Stimulated activated naive B cell treated with anti-CD40 and anti-IgM and Interleukin-4, amounts not matched to agents 10 μg/mL and 1 μg/mL and 100 μg/mL, for 72 hours (primary cell): Measurements from ENCODE around the gene SYNGR4.

ENCODE experiments used
- ATAC-seq, 2 donors: fragments of 150-1000 bp; cut with Tn5 transposase; replicated peaks; 2 replicates each; pipeline ENCODE4 v1.10.0; 2021; ENCODE audit warnings: moderate library complexity in 1 of 2
- DNase-seq: peaks from one replicate; pipeline ENCODE4 v3.0.0; 2021
- H3K27ac Mint-ChIP-seq: one replicate; pipeline ENCODE4 v1.8.0; 2022; ENCODE audit warnings: mild to moderate bottlenecking, mixed read lengths
- H3K27me3 Mint-ChIP-seq, 2 donors: one replicate each; pipeline ENCODE4 v1.8.0; 2022; ENCODE audit warnings: mixed read lengths in 2 of 2
- H3K36me3 Mint-ChIP-seq, 2 donors: one replicate each; pipeline ENCODE4 v1.8.0; 2022; ENCODE audit warnings: mixed read lengths in 2 of 2, mild to moderate bottlenecking in 1 of 2
- H3K4me1 Mint-ChIP-seq, 2 donors: one replicate each; pipeline ENCODE4 v1.8.0; 2022; ENCODE audit warnings: mixed read lengths in 2 of 2, mild to moderate bottlenecking in 1 of 2
- H3K4me3 Mint-ChIP-seq, 2 donors: one replicate each; pipeline ENCODE4 v1.8.0; 2022; ENCODE audit warnings: mild to moderate bottlenecking in 2 of 2, mixed read lengths in 2 of 2, moderate library complexity in 1 of 2
- H3K9me3 Mint-ChIP-seq, 2 donors: one replicate each; pipeline ENCODE4 v1.8.0; 2022; ENCODE audit warnings: mixed read lengths in 2 of 2, mild to moderate bottlenecking in 1 of 2

SYNGR4 gene

GRCh38 chr19:48332662-48333466 is 31.3 kb upstream of the SYNGR4 start:
- Mint-ChIP-seq H3K27ac (peak overlapping the region; percentile 95), H3K27me3 (no peaks in the 10 kb centered on the region), H3K4me1 (peaks cover 44 to 65% of the 10 kb centered on the region in 2 donors), H3K9me3 (no peaks in the 10 kb centered on the region), H3K4me3 (peak overlapping the region; percentile 91 to 92), H3K36me3 (peaks cover 21 to 31% of the 10 kb centered on the region in 2 donors)
- ATAC-seq (peak; percentile 73 to 75), DNase-seq (peak; percentile 93)

- peak overlapping the region; percentile 91 to 92 for H3K4me3 Mint-ChIP-seq
- DNase-seq = peak; percentile 91
- peak; percentile 77 to 78 for ATAC-seq
- H3K27ac Mint-ChIP-seq = peak overlapping the region; percentile 95
- peaks cover 42 to 59% of the 10 kb centered on the region in 2 donors for H3K4me1 Mint-ChIP-seq
- peaks cover 20 to 26% of the 10 kb centered on the region in 2 donors for H3K36me3 Mint-ChIP-seq
- H3K9me3 Mint-ChIP-seq = no peaks in the 10 kb centered on the region
- H3K27me3 Mint-ChIP-seq = no peaks in the 10 kb centered on the region
Measured at GRCh38 chr19:48333467-48334384, 30.4 kb upstream of the SYNGR4 start.

- no peaks in the 10 kb centered on the region for H3K9me3 Mint-ChIP-seq
- ATAC-seq = no peak
- no peak for DNase-seq
- H3K27me3 Mint-ChIP-seq = no peaks in the 10 kb centered on the region
- H3K36me3 Mint-ChIP-seq = peaks cover 5% of the 10 kb centered on the region in 2 donors
- peaks cover 8 to 15% of the 10 kb centered on the region in 2 donors for H3K4me1 Mint-ChIP-seq
- no peak overlapping the region for H3K4me3 Mint-ChIP-seq
- no peak overlapping the region for H3K27ac Mint-ChIP-seq
Measured at GRCh38 chr19:48338253-48338755, 25.9 kb upstream of the SYNGR4 start.

- no peak overlapping the region for H3K4me3 Mint-ChIP-seq
Measured at GRCh38 chr19:48338802-48339503, 25.2 kb upstream of the SYNGR4 start.

GRCh38 chr19:48340995-48341394 is 23.2 kb upstream of the SYNGR4 start:
- ATAC-seq (no peak), DNase-seq (no peak)
- H3K27ac Mint-ChIP-seq = no peak overlapping the region
- H3K4me3 Mint-ChIP-seq = no peak overlapping the region
- H3K27me3 Mint-ChIP-seq = no peaks in the 10 kb centered on the region
- peaks cover 11 to 12% of the 10 kb centered on the region in 2 donors for H3K36me3 Mint-ChIP-seq
- H3K4me1 Mint-ChIP-seq = no peaks in the 10 kb centered on the region
- no peaks in the 10 kb centered on the region for H3K9me3 Mint-ChIP-seq

More at GRCh38 chr19:48338802-48339503, 25.2 kb upstream of the SYNGR4 start:
- Mint-ChIP-seq H3K9me3 (no peaks in the 10 kb centered on the region), H3K27me3 (no peaks in the 10 kb centered on the region), H3K36me3 (peaks cover 5 to 9% of the 10 kb centered on the region in 2 donors), H3K4me1 (peaks cover 5 to 9% of the 10 kb centered on the region in 2 donors), H3K27ac (no peak overlapping the region)
- no peak for ATAC-seq
- no peak for DNase-seq

- Mint-ChIP-seq H3K4me1 (no peaks in the 10 kb centered on the region), H3K27me3 (no peaks in the 10 kb centered on the region), H3K4me3 (no peak overlapping the region), H3K27ac (no peak overlapping the region), H3K36me3 (peaks cover 11 to 12% of the 10 kb centered on the region in 2 donors), H3K9me3 (no peaks in the 10 kb centered on the region)
- ATAC-seq (no peak), DNase-seq (no peak)
Measured at GRCh38 chr19:48341515-48342413, 22.4 kb upstream of the SYNGR4 start.

- no peaks in the 10 kb centered on the region for H3K9me3 Mint-ChIP-seq
- no peak for DNase-seq
Measured at GRCh38 chr19:48342414-48342738, 21.8 kb upstream of the SYNGR4 start.

GRCh38 chr19:48342841-48343540 is 21.2 kb upstream of the SYNGR4 start:
- Mint-ChIP-seq H3K4me1 (no peaks in the 10 kb centered on the region), H3K27ac (peak overlapping the region; percentile 31), H3K27me3 (no peaks in the 10 kb centered on the region), H3K36me3 (peaks cover 10 to 12% of the 10 kb centered on the region in 2 donors), H3K9me3 (no peaks in the 10 kb centered on the region), H3K4me3 (no peak overlapping the region)
- no peak for DNase-seq
- ATAC-seq = no peak

More at GRCh38 chr19:48342414-48342738, 21.8 kb upstream of the SYNGR4 start:
- H3K36me3 Mint-ChIP-seq = peaks cover 11 to 12% of the 10 kb centered on the region in 2 donors
- no peak overlapping the region for H3K4me3 Mint-ChIP-seq
- no peak for ATAC-seq
- no peak overlapping the region for H3K27ac Mint-ChIP-seq
- no peaks in the 10 kb centered on the region for H3K27me3 Mint-ChIP-seq
- no peaks in the 10 kb centered on the region for H3K4me1 Mint-ChIP-seq

GRCh38 chr19:48344892-48345291 is 19.3 kb upstream of the SYNGR4 start:
- Mint-ChIP-seq H3K9me3 (no peaks in the 10 kb centered on the region), H3K27me3 (no peaks in the 10 kb centered on the region), H3K27ac (no peak overlapping the region), H3K36me3 (peaks cover 11 to 17% of the 10 kb centered on the region in 2 donors), H3K4me1 (no peaks in the 10 kb centered on the region), H3K4me3 (no peak overlapping the region)
- ATAC-seq = no peak
- no peak for DNase-seq

- no peaks in the 10 kb centered on the region for H3K27me3 Mint-ChIP-seq
- H3K4me3 Mint-ChIP-seq = no peak overlapping the region
- no peaks in the 10 kb centered on the region for H3K9me3 Mint-ChIP-seq
- H3K36me3 Mint-ChIP-seq = peaks cover 13 to 19% of the 10 kb centered on the region in 2 donors
- DNase-seq = no peak
- no peak for ATAC-seq
- peaks cover 2 to 4% of the 10 kb centered on the region in 2 donors for H3K4me1 Mint-ChIP-seq
- H3K27ac Mint-ChIP-seq = no peak overlapping the region
Measured at GRCh38 chr19:48346191-48346590, 18.0 kb upstream of the SYNGR4 start.

GRCh38 chr19:48348045-48348444 is 16.1 kb upstream of the SYNGR4 start:
- Mint-ChIP-seq H3K36me3 (peaks cover 13 to 18% of the 10 kb centered on the region in 2 donors), H3K4me3 (no peak overlapping the region), H3K4me1 (peaks cover 6 to 10% of the 10 kb centered on the region in 2 donors), H3K9me3 (no peaks in the 10 kb centered on the region), H3K27me3 (no peaks in the 10 kb centered on the region), H3K27ac (no peak overlapping the region)
- ATAC-seq (no peak), DNase-seq (no peak)

GRCh38 chr19:48348737-48349136 is 15.4 kb upstream of the SYNGR4 start:
- no peaks in the 10 kb centered on the region for H3K27me3 Mint-ChIP-seq
- H3K36me3 Mint-ChIP-seq = peaks cover 10 to 12% of the 10 kb centered on the region in 2 donors
- H3K9me3 Mint-ChIP-seq = no peaks in the 10 kb centered on the region
- DNase-seq (no peak), ATAC-seq (no peak)
- no peak overlapping the region for H3K4me3 Mint-ChIP-seq
- no peak overlapping the region for H3K27ac Mint-ChIP-seq
- peaks cover 6 to 10% of the 10 kb centered on the region in 2 donors for H3K4me1 Mint-ChIP-seq

GRCh38 chr19:48350856-48351255 is 13.3 kb upstream of the SYNGR4 start:
- no peak overlapping the region for H3K27ac Mint-ChIP-seq
- no peaks in the 10 kb centered on the region for H3K27me3 Mint-ChIP-seq
- H3K36me3 Mint-ChIP-seq = peaks cover 6 to 15% of the 10 kb centered on the region in 2 donors
- H3K4me3 Mint-ChIP-seq = no peak overlapping the region
- H3K9me3 Mint-ChIP-seq = no peaks in the 10 kb centered on the region
- ATAC-seq (no peak), DNase-seq (no peak)
- peaks cover 6 to 10% of the 10 kb centered on the region in 2 donors for H3K4me1 Mint-ChIP-seq
